Mesenchymal stem cell (in vitro differentiated cells and primary cell): Measurements from ENCODE around the gene DPH7.
A peak's percentile ranks its signal among the peaks of the same experiment; 100 is the strongest.

Source experiments
- DNase-seq: peaks from one replicate; pipeline ENCODE4 v3.0.0-alpha.2; 2013
- H2AFZ ChIP-seq: one replicate; pipeline ENCODE4 v1.6.1; 2013; ENCODE audit warnings: low read depth, mild to moderate bottlenecking, control low read depth, inconsistent platforms, low read length, moderate library complexity
- H2AK5ac ChIP-seq: 2 replicates; pipeline ENCODE4 v1.6.1; 2013; ENCODE audit warnings: low read length, moderate library complexity, mild to moderate bottlenecking, inconsistent platforms; ENCODE audit not compliant: severe bottlenecking
- H2BK120ac ChIP-seq: one replicate; pipeline ENCODE4 v1.6.1; 2013; ENCODE audit warnings: low read depth, mild to moderate bottlenecking, inconsistent platforms, low read length, moderate library complexity
- H2BK12ac ChIP-seq, 2 experiments: one replicate each; pipeline ENCODE4 v1.6.1; 2013; ENCODE audit warnings: inconsistent platforms in 2 of 2, low read length in 2 of 2, mild to moderate bottlenecking in 2 of 2, moderate library complexity in 2 of 2, control low read depth in 1 of 2
- H2BK15ac ChIP-seq: one replicate; pipeline ENCODE4 v1.6.1; 2013; ENCODE audit warnings: mild to moderate bottlenecking, low read depth, inconsistent platforms; ENCODE audit not compliant: poor library complexity, severe bottlenecking
- H2BK5ac ChIP-seq: 2 replicates; pipeline ENCODE4 v1.6.1; 2013; ENCODE audit warnings: low read depth, mild to moderate bottlenecking, low read length, control low read depth, inconsistent platforms; ENCODE audit not compliant: poor library complexity, severe bottlenecking
- H3K14ac ChIP-seq, 2 experiments: one replicate each; pipeline ENCODE4 v1.6.1; 2013; ENCODE audit warnings: inconsistent platforms in 2 of 2, low read length in 2 of 2, control low read depth in 1 of 2, mild to moderate bottlenecking in 1 of 2, moderate library complexity in 1 of 2
- H3K18ac ChIP-seq, 2 experiments: one replicate each; pipeline ENCODE4 v1.6.1; 2013; ENCODE audit warnings: inconsistent platforms in 2 of 2, low read length in 2 of 2, control low read depth in 1 of 2, low read depth in 1 of 2, mild to moderate bottlenecking in 1 of 2
- H3K23ac ChIP-seq, 2 experiments: one replicate each; pipeline ENCODE4 v1.6.1; 2013; ENCODE audit warnings: inconsistent platforms in 2 of 2, low read length in 2 of 2, mild to moderate bottlenecking in 2 of 2, moderate library complexity in 2 of 2, control low read depth in 1 of 2
- H3K27ac ChIP-seq: 2 replicates; pipeline ENCODE4 v1.5.1; 2013; ENCODE audit warnings: mild to moderate bottlenecking, moderate library complexity, low read length, control low read depth, inconsistent platforms; ENCODE audit not compliant: poor library complexity, severe bottlenecking
- H3K27me3 ChIP-seq, 2 experiments: 2 replicates each; pipeline versions ENCODE4 v1.6.1 to v1.7.0; 2013; ENCODE audit warnings: low read length in 2 of 2, mild to moderate bottlenecking in 2 of 2, moderate library complexity in 2 of 2, control low read depth in 1 of 2, inconsistent platforms in 1 of 2; ENCODE audit not compliant: control insufficient read depth in 1 of 2, insufficient read depth in 1 of 2
- H3K36me3 ChIP-seq, 2 experiments: 2 replicates each; pipeline versions ENCODE4 v1.6.1 to v1.7.0; 2013; ENCODE audit warnings: low read length in 2 of 2, control low read depth in 1 of 2, inconsistent platforms in 1 of 2, low read depth in 1 of 2, mild to moderate bottlenecking in 1 of 2; ENCODE audit not compliant: insufficient read depth in 2 of 2, control insufficient read depth in 1 of 2
- H3K4ac ChIP-seq, 2 experiments: one replicate each; pipeline ENCODE4 v1.6.1; 2013; ENCODE audit warnings: inconsistent platforms in 2 of 2, low read length in 2 of 2, mild to moderate bottlenecking in 2 of 2, moderate library complexity in 2 of 2, control low read depth in 1 of 2, low read depth in 1 of 2
- H3K4me1 ChIP-seq: 2 replicates; pipeline ENCODE4 v1.6.1; 2013; ENCODE audit warnings: low read depth, low read length, control low read depth; ENCODE audit not compliant: control insufficient read depth, insufficient read depth
- H3K4me2 ChIP-seq: 2 replicates; pipeline ENCODE4 v1.6.1; 2013; ENCODE audit warnings: low read length, mild to moderate bottlenecking, inconsistent platforms; ENCODE audit not compliant: poor library complexity, severe bottlenecking
- H3K4me3 ChIP-seq, 2 experiments: 2 replicates each; pipeline versions ENCODE4 v1.5.1 to v1.7.0; 2013; ENCODE audit warnings: low read length in 2 of 2, mild to moderate bottlenecking in 2 of 2, control low read depth in 1 of 2, low read depth in 1 of 2; ENCODE audit not compliant: insufficient read depth in 1 of 2
- H3K79me1 ChIP-seq: replicated peaks from 2 replicates; pipeline ENCODE4 v1.6.1; 2013; ENCODE audit warnings: mild to moderate bottlenecking, control low read depth, low read length, inconsistent platforms; ENCODE audit not compliant: poor library complexity, severe bottlenecking
- H3K9ac ChIP-seq: 2 replicates; pipeline ENCODE4 v1.7.0; 2013; ENCODE audit warnings: mild to moderate bottlenecking, low read length, moderate library complexity
- H3K9me3 ChIP-seq: 2 replicates; pipeline ENCODE4 v1.7.0; 2013; ENCODE audit warnings: mild to moderate bottlenecking, low read length; ENCODE audit not compliant: control insufficient read depth
- H4K8ac ChIP-seq: one replicate; pipeline ENCODE4 v1.6.1; 2013; ENCODE audit warnings: inconsistent platforms, mild to moderate bottlenecking, low read length, moderate library complexity
- H4K91ac ChIP-seq: one replicate; pipeline ENCODE4 v1.6.1; 2013; ENCODE audit warnings: mild to moderate bottlenecking, low read length, inconsistent platforms
- WGBS: methylation state at CpG from one replicate; pipeline ENCODE4 v1.1.7; 2013; ENCODE audit warnings: mixed read lengths; 5-methylcytosine and 5-hydroxymethylcytosine counted together

Gene DPH7

DNA sequence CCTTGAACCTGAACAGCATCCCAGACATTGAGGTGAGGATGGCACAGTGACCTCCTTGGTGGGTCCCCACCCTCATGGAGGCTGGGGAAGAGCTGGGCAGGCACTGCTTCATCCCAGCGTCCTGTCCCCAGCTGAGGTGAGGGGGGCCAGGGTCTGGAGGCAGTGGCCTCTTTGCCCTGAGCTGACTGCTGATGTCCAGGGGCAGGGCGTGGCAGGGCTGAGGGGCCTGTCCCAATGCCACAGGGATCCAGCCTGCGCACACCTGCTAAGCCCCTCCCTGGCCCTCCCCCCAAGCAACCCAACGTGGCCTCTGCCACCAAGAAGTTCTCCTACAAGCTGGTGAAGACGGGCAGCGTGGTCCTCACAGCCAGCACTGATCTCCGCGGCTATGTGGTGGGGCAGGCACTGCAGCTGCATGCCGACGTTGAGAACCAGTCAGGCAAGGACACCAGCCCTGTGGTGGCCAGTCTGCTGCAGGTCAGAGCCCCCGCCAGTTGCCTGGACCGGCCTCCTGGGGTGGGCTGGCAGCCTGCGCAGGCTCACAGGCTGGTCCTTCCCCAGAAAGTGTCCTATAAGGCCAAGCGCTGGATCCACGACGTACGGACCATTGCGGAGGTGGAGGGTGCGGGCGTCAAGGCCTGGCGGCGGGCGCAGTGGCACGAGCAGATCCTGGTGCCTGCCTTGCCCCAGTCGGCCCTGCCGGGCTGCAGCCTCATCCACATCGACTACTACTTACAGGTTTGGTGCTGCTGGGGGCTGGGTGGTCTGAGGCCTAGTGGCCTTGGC, 35.2 kb upstream of the DPH7 start:
- 96% methylated on average over 25 of the region's 27 CpGs for WGBS
- Histone ChIP-seq H2BK5ac (no peak overlapping the region), H3K18ac (no peak overlapping the region), H3K14ac (no peak overlapping the region), H3K79me1 (peaks cover 37% of the 10 kb centered on the region), H4K91ac (no peak overlapping the region), H4K8ac (no peak overlapping the region), H2BK15ac (no peak overlapping the region), H3K27me3 (no peaks in the 10 kb centered on the region), H3K36me3 (peaks cover 28 to 34% of the 10 kb centered on the region in 2 experiments), H2BK120ac (no peak overlapping the region), H2AK5ac (peak overlapping the region; percentile 76), H2AFZ (no peak overlapping the region), H3K4ac (no peak overlapping the region), H3K9ac (no peak overlapping the region), H3K23ac (no peak overlapping the region), H2BK12ac (no peak overlapping the region), H3K4me2 (no peak overlapping the region), H3K4me1 (peaks cover 41% of the 10 kb centered on the region), H3K27ac (no peak overlapping the region), H3K4me3 (no peak overlapping the region), H3K9me3 (no peaks in the 10 kb centered on the region)
- no peak for DNase-seq

DNA sequence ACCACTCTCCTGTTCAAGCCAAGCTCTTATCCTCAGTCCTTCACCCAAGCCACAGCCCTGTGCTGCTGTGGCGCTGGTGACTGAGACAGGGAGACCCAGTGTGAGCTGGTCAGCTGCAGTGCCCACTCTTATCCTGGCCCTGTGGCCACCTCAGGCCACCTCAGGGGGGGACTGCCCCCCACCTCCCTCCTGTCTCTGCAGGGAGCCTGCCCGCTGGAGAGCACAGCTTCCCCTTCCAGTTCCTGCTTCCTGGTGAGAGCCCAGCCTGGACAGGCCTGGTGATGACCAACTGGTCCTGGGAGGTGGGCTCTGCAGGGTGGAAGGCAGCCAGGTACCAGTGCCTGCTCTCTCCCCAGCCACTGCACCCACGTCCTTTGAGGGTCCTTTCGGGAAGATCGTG, 34.5 kb upstream of the DPH7 start:
- H2AK5ac ChIP-seq, result peak overlapping the region; percentile 76
- H3K36me3 ChIP-seq, result peaks cover 28 to 39% of the 10 kb centered on the region in 2 experiments
- H2BK120ac ChIP-seq, result no peak overlapping the region
- peak overlapping the region; percentile 15 for H2BK15ac ChIP-seq
- H2BK12ac ChIP-seq, result peak overlapping the region in 1 of 2 experiments; percentile 49
- H3K23ac ChIP-seq, result no peak overlapping the region
- H4K8ac ChIP-seq, result peak overlapping the region; percentile 52
- 92% methylated on average over 5 of the region's 5 CpGs for WGBS
- no peak overlapping the region for H3K14ac ChIP-seq
- H4K91ac ChIP-seq, result peak overlapping the region; percentile 2
- H3K4me1 ChIP-seq, result peaks cover 42% of the 10 kb centered on the region
- no peaks in the 10 kb centered on the region for H3K27me3 ChIP-seq
- H3K79me1 ChIP-seq, result peaks cover 40% of the 10 kb centered on the region
- no peak overlapping the region for H3K4me3 ChIP-seq
- H3K4ac ChIP-seq, result peak overlapping the region in 1 of 2 experiments; percentile 13
- H3K18ac ChIP-seq, result no peak overlapping the region
- DNase-seq, result no peak
- no peak overlapping the region for H2BK5ac ChIP-seq
- H3K4me2 ChIP-seq, result no peak overlapping the region
- H3K27ac ChIP-seq, result no peak overlapping the region
- H3K9me3 ChIP-seq, result no peaks in the 10 kb centered on the region
- no peak overlapping the region for H2AFZ ChIP-seq
- H3K9ac ChIP-seq, result no peak overlapping the region

DNA sequence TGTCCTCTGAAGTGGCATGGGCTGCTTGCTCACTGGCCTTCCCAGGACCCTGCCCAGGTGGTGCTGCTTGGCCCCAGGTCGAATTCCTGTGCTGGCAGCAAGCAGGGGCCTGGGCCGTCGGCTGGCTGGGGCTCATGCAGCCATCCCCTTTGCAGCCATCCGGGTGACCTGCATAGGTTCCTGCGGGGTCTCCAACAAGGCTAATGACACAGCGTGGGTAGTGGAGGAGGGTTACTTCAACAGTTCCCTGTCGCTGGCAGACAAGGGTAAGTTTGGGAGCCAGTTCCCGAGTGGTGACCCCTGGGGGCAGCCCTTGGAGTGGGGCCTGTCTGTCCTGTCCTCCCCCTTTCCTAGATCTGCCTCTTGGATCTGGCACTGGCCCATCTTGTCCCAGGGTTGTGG, 34.0 kb upstream of the DPH7 start:
- H2AK5ac ChIP-seq, result peak overlapping the region; percentile 76
- peak overlapping the region in 1 of 2 experiments; percentile 1 for H2BK12ac ChIP-seq
- peak overlapping the region in 1 of 2 experiments; percentile 79 for H3K4ac ChIP-seq
- no peak for DNase-seq
- WGBS, result 83% methylated on average over 8 of the region's 8 CpGs
- H2BK120ac ChIP-seq, result peak overlapping the region; percentile 12
- no peak overlapping the region for H3K4me3 ChIP-seq
- peak overlapping the region; percentile 68 for H3K27ac ChIP-seq
- H2AFZ ChIP-seq, result no peak overlapping the region
- peak overlapping the region; percentile 38 for H3K9ac ChIP-seq
- no peaks in the 10 kb centered on the region for H3K27me3 ChIP-seq
- H3K79me1 ChIP-seq, result peaks cover 40% of the 10 kb centered on the region
- peak overlapping the region; percentile 2 for H4K91ac ChIP-seq
- peaks cover 39% of the 10 kb centered on the region for H3K4me1 ChIP-seq
- H3K9me3 ChIP-seq, result no peaks in the 10 kb centered on the region
- H3K14ac ChIP-seq, result no peak overlapping the region
- peak overlapping the region; percentile 15 for H2BK15ac ChIP-seq
- peak overlapping the region; percentile 39 for H2BK5ac ChIP-seq
- peaks cover 28 to 41% of the 10 kb centered on the region in 2 experiments for H3K36me3 ChIP-seq
- H4K8ac ChIP-seq, result peak overlapping the region; percentile 50
- H3K4me2 ChIP-seq, result no peak overlapping the region
- peak overlapping the region in 1 of 2 experiments; percentile 71 for H3K18ac ChIP-seq
- H3K23ac ChIP-seq, result no peak overlapping the region
